Activated T-cell treated with anti-CD3 and anti-CD28 coated beads, Interleukin-2, amount 50 U/mL, for 24 hours (primary cell): ENCODE data around the gene LAMTOR1.

Experiments
- DNase-seq: peaks from one replicate; pipeline ENCODE4 v3.0.0-alpha.2; 2020
- H3K27ac Mint-ChIP-seq: 2 replicates; pipeline ENCODE4 v1.8.0; 2020; ENCODE audit warnings: mild to moderate bottlenecking, mixed read lengths
- H3K27me3 Mint-ChIP-seq: 2 replicates; pipeline ENCODE4 v1.8.0; 2020; ENCODE audit warnings: mixed read lengths
- H3K36me3 Mint-ChIP-seq: 2 replicates; pipeline ENCODE4 v1.8.0; 2020; ENCODE audit warnings: low read depth, mixed read lengths
- H3K4me1 Mint-ChIP-seq: 2 replicates; pipeline ENCODE4 v1.8.0; 2020; ENCODE audit warnings: low read depth, mixed read lengths
- H3K4me3 Mint-ChIP-seq: 2 replicates; pipeline ENCODE4 v1.8.0; 2020; ENCODE audit warnings: mild to moderate bottlenecking, moderate library complexity, mixed read lengths
- H3K9me3 Mint-ChIP-seq: 2 replicates; pipeline ENCODE4 v1.8.0; 2020; ENCODE audit warnings: mixed read lengths

The LAMTOR1 gene

DNA sequence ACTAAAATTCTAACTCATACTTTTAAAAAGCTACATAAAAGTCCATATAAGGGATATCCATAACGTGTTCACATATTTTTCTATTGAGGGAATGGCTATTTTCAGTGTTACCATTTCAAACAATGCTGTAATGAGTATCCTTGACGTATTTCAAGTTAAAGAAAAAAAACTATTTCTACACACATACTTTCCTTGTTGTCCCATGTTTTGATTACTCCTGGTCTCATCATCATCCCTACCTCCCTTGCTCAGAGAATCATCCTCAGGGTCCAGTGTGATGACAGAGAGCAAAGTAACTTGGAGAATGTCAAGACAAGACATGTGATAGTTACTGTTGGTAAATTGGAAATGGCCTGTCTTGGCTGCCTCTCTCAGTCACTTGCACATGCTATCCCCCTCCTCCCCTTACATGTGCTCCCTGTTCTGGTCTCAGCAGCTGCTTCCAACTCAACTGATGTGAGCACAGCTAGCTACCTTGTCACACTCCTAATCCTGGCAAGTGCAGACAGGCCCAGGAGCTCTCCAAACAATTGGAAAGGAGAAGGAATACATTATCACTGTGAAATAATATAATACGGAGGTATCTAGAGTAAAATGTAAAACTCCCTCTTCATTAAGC, 44.6 kb downstream of the LAMTOR1 start:
- no peak overlapping the region for H3K4me3 Mint-ChIP-seq
- no peaks in the 10 kb centered on the region for H3K27me3 Mint-ChIP-seq
- H3K9me3 Mint-ChIP-seq: no peaks in the 10 kb centered on the region
- no peak for DNase-seq
- peaks cover 51% of the 10 kb centered on the region for H3K36me3 Mint-ChIP-seq
- no peak overlapping the region for H3K27ac Mint-ChIP-seq
- H3K4me1 Mint-ChIP-seq: no peaks in the 10 kb centered on the region

DNA sequence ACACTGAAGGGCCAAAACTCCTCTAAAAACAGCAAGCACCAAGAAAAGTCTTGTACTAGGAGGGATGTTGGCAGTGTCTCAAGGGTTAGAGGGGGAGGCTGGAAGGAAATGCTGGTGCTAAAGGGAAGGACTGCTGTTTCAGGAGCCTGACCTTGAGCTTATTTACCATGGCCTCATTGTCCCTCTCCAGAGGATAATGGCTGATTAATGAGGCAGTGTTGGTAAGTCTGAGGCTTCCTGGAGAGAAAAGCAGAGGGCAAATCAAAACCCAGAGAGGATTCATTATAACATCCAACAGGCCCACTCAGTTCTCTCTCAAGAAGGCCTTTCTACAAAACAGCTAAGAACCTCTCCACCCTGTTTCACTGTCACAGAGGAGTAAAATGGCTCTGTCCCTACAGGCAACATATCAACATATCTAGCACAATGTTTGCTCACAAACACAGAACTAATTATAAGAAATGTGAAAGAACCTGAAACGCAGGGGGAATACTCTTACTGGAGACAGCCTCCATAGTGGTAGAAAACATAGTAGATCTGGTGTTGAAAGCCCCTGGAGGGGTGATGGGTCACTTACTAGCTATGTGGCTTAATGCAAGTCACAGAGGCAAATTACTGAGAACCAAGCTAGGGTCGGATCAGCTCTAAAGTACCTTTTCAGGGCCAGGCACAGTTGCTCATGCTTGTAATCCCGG, 54.2 kb downstream of the LAMTOR1 start:
- H3K4me1 Mint-ChIP-seq: peaks cover 6% of the 10 kb centered on the region
- peak overlapping the region; percentile 59 for H3K27ac Mint-ChIP-seq
- no peak for DNase-seq
- H3K36me3 Mint-ChIP-seq: peaks cover 56% of the 10 kb centered on the region
- H3K4me3 Mint-ChIP-seq: no peak overlapping the region
- no peaks in the 10 kb centered on the region for H3K27me3 Mint-ChIP-seq
- no peaks in the 10 kb centered on the region for H3K9me3 Mint-ChIP-seq
